ENCODE results near the gene BCL11B. TPM values are rescaled to one million over a fixed set of nuclear protein-coding genes. Genes with fewer than 3 reads are reported as not detected.
A peak's percentile ranks its signal among the peaks of the same experiment; 100 is the strongest.

The BCL11B gene
- total and polyA plus RNA-seq, 2 of the 8 experiments (the other 6 are each of a cell fraction or from before 2014, with no cell fraction given): 0.63 to 5.9 TPM

GRCh38 chr14:99235582-99236320 lies 36.2 kb downstream of the BCL11B start:
- H3K27me3 ChIP-seq (replicated peaks in 1 of 4; ENCODE audit: control insufficient read depth in 3 of 4, extremely low read depth in 1 of 4, insufficient read depth in 3 of 4, low read length in 3 of 4): no peaks in the 10 kb centered on the region
- H2AK5ac ChIP-seq (ENCODE audit: low read depth, low read length): no peak overlapping the region
- ChIA-PET CTCF (ENCODE audit: partially characterized antibody) (interaction anchor here (1.1 to 7.5 kb wide), 5 partner anchors 27 to 61 kb away, joined by 3 to 45 read pairs (median 6); no protein-coding TSS in a partner anchor), POLR2A (ENCODE audit: partially characterized antibody) (interaction anchor here (1.2 to 4.4 kb wide), 2 partner anchors 10 to 14 kb away, joined by 3 to 28 read pairs; no protein-coding TSS in a partner anchor)
- no peak overlapping the region for H2BK12ac ChIP-seq (ENCODE audit: low read depth, low read length)
- H3K9me3 ChIP-seq (ENCODE audit: insufficient read depth in 2 of 2, low read depth in 1 of 2, low read length in 1 of 2): no peaks in the 10 kb centered on the region
- WGBS, 2 experiments (ENCODE audit: extremely low coverage in 1 of 2, insufficient coverage in 1 of 2, insufficient read length in 1 of 2, insufficient replicate concordance in 2 of 2, low coverage in 1 of 2, low lambda C conversion rate in 2 of 2, missing lambda C conversion rate in 1 of 2): 65% methylated on average over 11 of the region's 15 CpGs; no CpG with 5 or more reads in 1 of the 2 experiments
- no peak overlapping the region for H3K23ac ChIP-seq (ENCODE audit: insufficient read length)
- no peak overlapping the region for H4K8ac ChIP-seq (ENCODE audit: extremely low read depth, insufficient read depth, low read length)
- no peak overlapping the region for H4K5ac ChIP-seq (ENCODE audit: insufficient read length, low read depth, low read length)
- DNase-seq (ENCODE audit: low read depth in 1 of 2, low spot score in 2 of 2): no peak
- no peak overlapping the region for H3K56ac ChIP-seq (replicated peaks; ENCODE audit: insufficient read length, low read depth, low read length)
- H2BK5ac ChIP-seq (ENCODE audit: low read depth, low read length): no peak overlapping the region; the same call in 1 of the 2 replicates
- H3K18ac ChIP-seq (ENCODE audit: extremely low read depth, low read length): no peak overlapping the region
- no peak for FAIRE-seq
- H3K23me2 ChIP-seq (ENCODE audit: low read depth, low read length): peaks cover 5% of the 10 kb centered on the region; the same call in 1 of the 2 replicates
- no peak overlapping the region for H2BK20ac ChIP-seq (ENCODE audit: low read length)
- peaks cover 4% of the 10 kb centered on the region; the same call in 1 of the 2 replicates for H3K79me1 ChIP-seq (ENCODE audit: low read depth, low read length)
- no peaks in the 10 kb centered on the region for H4K20me1 ChIP-seq (replicated peaks in 1 of 2; ENCODE audit: control insufficient read depth in 1 of 2, insufficient read depth in 2 of 2, low read length in 2 of 2)
- H4K91ac ChIP-seq (replicated peaks; ENCODE audit: insufficient read length, low read length): no peak overlapping the region
- H3K4me2 ChIP-seq (ENCODE audit: insufficient read depth in 1 of 2, low read depth in 2 of 2, low read length in 2 of 2): peak overlapping the region; percentile 84 to 89
- no peak overlapping the region for H2BK120ac ChIP-seq (replicated peaks; ENCODE audit: low read depth, low read length)
- H3K9ac ChIP-seq (replicated peaks in 1 of 4; ENCODE audit: extremely low read depth in 1 of 4, low read depth in 3 of 4, low read length in 3 of 4): no peak overlapping the region; a peak in 1 of 7 replicates
- H2AFZ ChIP-seq (ENCODE audit: low read length): no peak overlapping the region
- peaks cover 0 to 43% of the 10 kb centered on the region in 2 experiments; a peak in 2 of 4 replicates for H3K79me2 ChIP-seq (ENCODE audit: control insufficient read depth in 1 of 2, insufficient read depth in 2 of 2, low read length in 2 of 2)
- H3K4me3 ChIP-seq (ENCODE audit: extremely low read depth in 1 of 4, insufficient read depth in 2 of 4, low read depth in 3 of 4, low read length in 4 of 4): peak overlapping the region; percentile 44 to 64 (median 51); a peak in 6 of 8 replicates
- no peak overlapping the region for H3K14ac ChIP-seq (ENCODE audit: insufficient read length)
- no peak overlapping the region for H3K27ac ChIP-seq (ENCODE audit: low read depth, low read length)
- H3K4me1 ChIP-seq (replicated peaks in 1 of 4; ENCODE audit: control insufficient read depth in 3 of 4, insufficient read depth in 4 of 4, low read length in 3 of 4): peaks cover 9 to 24% (median 17%) of the 10 kb centered on the region in 4 experiments
- H3K36me3 ChIP-seq (ENCODE audit: control insufficient read depth in 2 of 4, insufficient read depth in 4 of 4, low read length in 3 of 4): no peaks in the 10 kb centered on the region
- no peak overlapping the region for H2BK15ac ChIP-seq (ENCODE audit: low read length)
- H3K4ac ChIP-seq (replicated peaks; ENCODE audit: insufficient read length, low read depth, low read length): no peak overlapping the region
- TF ChIP-seq RNF2 (IDR thresholded peaks at IDR 0.05; ENCODE audit: borderline replicate concordance, low read depth, low read length, missing control alignments, poor library complexity, severe bottlenecking): no peak
- no peak for TF ChIP-seq RBBP5 (IDR thresholded peaks at IDR 0.05; ENCODE audit: borderline replicate concordance, low read depth, low read length)
- no peak for TF ChIP-seq RFX5 (IDR thresholded peaks at IDR 0.05; ENCODE audit: borderline replicate concordance, low read depth, low read length)
- no peak for TF ChIP-seq E2F6 (IDR thresholded peaks at IDR 0.05)
- no peak for TF ChIP-seq MAFK (IDR thresholded peaks at IDR 0.05; ENCODE audit: low read depth, low read length)
- no peak for TF ChIP-seq GABPA (IDR thresholded peaks at IDR 0.05; ENCODE audit: borderline replicate concordance, insufficient read depth, low read length)

Data from H1 (cell line).